ENCODE results near the gene AQP5.

- TF ChIP-seq CTCF (IDR thresholded peaks at IDR 0.05) (no peak), POLR2A (IDR thresholded peaks at IDR 0.05) (no peak), POLR2AphosphoS5 (IDR thresholded peaks at IDR 0.05) (no peak), EP300 (IDR thresholded peaks at IDR 0.05) (no peak)
These were observed 52.7 kb downstream of the AQP5 start for GRCh38 chr12:50014342-50014741.

Measured in gastroesophageal sphincter (tissue), 3 donors.